ENCODE results near the gene UGT1A5.

UGT1A5 gene

GRCh38 chr2:233779722-233780121, 67.0 kb downstream of the UGT1A5 start:
- no peak for DNase-seq (ENCODE audit: low read depth in 3 of 3)

DNA sequence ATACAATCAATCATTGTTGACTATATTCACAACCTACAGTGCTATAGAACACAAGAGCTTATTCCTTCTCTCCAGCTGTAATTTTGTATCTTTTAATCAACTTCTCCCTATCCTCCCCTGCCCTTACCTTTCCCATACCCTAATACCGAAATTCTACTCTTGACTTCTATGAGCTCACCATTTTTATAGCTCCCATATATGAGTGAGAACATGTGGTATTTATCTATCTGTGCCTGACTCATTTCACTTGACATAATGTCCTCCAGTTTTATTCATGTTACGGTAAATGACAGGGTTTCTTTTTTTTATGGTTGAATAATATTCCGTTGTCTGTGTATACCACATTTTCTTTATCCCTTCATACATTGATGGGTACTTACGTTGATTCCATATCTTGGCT, 68.1 kb downstream of the UGT1A5 start:
- DNase-seq (ENCODE audit: low read depth in 3 of 3): no peak

DNA sequence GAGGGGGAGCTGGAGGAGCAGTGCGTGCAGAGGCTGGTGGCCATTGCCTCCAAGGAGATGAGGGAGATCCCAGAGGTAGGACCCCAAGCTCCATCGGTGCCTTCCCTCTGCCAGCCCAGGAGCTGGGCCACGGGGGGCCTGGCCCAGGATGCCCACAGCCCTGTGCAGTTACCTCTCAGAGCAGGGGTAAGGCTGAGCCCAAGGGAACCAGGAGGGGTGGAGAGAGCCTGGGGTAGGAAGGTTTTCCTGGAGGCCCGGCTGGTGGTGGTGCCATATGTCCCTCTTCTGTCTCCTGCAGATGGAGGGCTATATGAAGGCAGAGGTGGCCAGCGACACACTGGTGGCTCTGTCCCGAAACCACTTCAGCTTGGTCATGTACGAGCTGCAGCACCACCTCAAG, 76.8 kb downstream of the UGT1A5 start:
- DNase-seq (ENCODE audit: low read depth in 3 of 3): no peak

- DNase-seq (ENCODE audit: low read depth in 3 of 3): no peak
Measured at GRCh38 chr2:233791151-233791882, 78.6 kb downstream of the UGT1A5 start.

GRCh38 chr2:233791883-233792329, 79.2 kb downstream of the UGT1A5 start:
- DNase-seq (ENCODE audit: low read depth in 3 of 3): no peak

DNA sequence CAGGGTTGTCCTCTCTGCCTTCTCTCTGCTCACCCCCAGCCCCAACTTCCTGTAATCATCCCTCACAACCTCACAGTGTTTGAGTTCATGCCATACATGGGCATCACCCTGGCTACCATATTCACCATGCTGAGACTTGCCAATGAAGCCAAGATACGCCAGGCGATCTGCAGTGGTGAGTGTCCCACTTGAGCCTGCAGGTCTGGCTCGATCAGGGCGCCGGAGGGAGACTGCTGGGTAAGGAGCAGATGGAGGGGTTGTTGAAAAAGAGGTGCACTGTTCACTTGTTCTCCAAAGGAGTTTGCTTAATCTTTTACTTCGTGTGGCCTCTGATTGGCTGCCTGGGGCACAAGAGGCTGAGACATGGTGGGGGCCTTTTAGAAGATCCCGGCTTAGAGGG, 80.0 kb downstream of the UGT1A5 start:
- DNase-seq (ENCODE audit: low read depth in 3 of 3): no peak

- DNase-seq (ENCODE audit: low read depth in 3 of 3): no peak
Measured at GRCh38 chr2:233793465-233794127, 80.9 kb downstream of the UGT1A5 start.

GRCh38 chr2:233794128-233794658, 81.5 kb downstream of the UGT1A5 start:
- no peak for DNase-seq (ENCODE audit: low read depth in 3 of 3)

DNA sequence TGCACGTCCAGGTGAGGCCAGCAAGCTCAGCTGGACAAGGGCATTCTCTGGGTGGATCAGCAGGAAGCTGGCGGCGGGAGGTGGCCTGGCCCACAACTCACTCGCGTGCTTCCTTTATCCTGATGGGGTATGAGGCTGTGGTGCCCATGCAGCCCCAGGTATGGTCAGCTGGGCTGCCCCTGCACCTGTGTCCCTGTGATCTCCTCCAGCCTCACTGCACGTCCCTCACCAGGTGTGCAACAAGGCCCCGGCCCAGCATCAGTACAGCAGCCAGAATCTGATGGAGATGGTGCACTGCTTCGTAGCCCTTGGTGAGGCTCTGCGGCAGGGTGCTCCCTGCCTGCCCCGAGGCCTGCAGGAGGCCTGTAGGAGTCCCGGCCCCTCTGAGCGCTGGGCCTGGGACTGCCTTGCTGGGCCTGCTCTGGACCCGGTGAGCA, 83.0 kb downstream of the UGT1A5 start:
- DNase-seq (ENCODE audit: low read depth in 3 of 3): no peak

GRCh38 chr2:233796254-233796653, 83.5 kb downstream of the UGT1A5 start:
- no peak for DNase-seq (ENCODE audit: low read depth in 3 of 3)

DNA sequence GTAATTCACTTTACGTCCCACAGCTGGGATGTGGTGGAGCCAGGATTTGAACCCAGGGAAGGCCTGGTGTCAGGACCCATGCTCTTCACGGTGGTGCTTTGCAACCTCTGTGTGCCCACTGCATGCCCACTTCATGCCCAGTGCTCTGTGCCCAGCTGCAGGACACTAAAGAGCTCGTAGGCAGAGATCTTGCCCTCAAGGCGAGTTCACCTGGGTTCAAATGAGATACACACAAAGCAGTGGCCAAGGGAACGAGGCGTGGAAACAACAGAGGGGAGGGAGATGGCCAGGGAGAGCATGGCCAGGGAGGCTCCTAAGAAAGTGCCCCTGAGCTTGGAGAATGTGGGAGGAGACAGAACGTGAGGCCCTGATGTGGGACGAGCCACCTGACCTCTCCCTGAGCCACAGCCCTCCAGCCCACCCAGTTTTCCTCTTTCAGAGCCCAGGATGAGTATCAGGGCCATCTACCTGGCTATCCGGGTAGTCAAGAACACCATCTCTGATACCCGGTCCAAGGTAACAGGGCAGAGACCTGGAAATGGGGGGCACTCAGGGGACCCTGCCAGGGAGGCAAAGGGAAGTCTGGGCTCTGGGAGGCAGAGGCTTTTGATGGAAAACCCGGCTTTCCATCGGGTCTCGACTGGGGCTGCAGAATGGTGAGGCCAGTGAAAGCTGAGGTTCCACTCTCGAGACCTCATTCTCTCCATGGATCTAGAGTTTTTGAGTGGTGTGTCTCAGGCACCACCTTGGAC, 85.8 kb downstream of the UGT1A5 start:
- no peak for DNase-seq (ENCODE audit: low read depth in 3 of 3)

DNA sequence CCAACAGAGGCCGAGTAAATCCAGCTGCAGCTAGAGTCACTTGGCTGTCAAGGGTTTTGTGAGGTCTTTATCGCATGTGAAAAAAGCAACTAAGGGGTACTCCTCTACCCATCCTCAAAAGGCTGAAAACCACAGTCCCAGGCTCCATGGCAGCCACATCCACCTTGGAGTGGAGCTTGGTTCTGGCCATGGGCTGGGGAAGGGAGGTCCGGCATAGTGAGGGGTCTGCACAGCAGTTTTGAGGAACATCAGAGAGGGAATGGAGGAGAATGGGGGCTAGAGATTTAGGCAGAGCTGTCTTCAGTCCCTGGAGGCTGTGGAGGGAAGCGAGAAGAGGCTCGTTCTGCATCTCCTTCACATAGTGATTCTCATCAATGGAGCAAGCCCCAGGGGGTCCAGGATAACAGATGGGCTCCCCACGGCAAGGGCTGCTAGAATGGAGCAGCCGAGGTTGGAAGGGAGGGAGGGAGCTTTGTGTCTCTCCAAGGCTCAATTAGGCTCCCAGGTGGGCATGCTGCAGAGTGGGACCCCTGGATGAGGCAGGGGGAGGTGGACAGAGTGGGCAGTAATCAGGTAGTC, 86.5 kb downstream of the UGT1A5 start:
- no peak for DNase-seq (ENCODE audit: low read depth in 3 of 3)

DNA sequence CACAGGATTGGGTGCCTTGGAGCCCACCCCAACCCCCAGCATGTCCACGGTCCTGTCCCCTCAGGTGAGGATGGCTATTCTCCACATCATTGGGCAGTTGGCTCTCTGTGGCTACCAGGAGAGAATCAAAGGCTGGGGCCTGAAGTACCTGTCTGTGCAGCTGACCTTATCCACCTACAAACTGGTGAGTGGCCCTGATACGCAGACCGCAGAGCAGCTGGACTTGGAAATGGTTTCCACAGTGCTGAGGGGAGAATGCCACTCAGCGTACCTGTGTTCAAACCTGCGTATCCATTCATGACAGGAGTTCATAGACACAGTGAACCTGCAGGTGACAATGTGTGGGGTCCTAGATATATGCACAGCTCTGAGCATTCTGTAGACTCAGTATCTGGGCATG, 87.0 kb downstream of the UGT1A5 start:
- DNase-seq (ENCODE audit: low read depth in 3 of 3): no peak

- no peak for DNase-seq (ENCODE audit: low read depth in 3 of 3)
Measured at GRCh38 chr2:233800208-233800607, 87.5 kb downstream of the UGT1A5 start.

- no peak for DNase-seq (ENCODE audit: low read depth in 3 of 3)
Measured at GRCh38 chr2:233801357-233802131, 88.8 kb downstream of the UGT1A5 start.

GRCh38 chr2:233802132-233802815, 89.6 kb downstream of the UGT1A5 start:
- no peak for DNase-seq (ENCODE audit: low read depth in 3 of 3)

DNA sequence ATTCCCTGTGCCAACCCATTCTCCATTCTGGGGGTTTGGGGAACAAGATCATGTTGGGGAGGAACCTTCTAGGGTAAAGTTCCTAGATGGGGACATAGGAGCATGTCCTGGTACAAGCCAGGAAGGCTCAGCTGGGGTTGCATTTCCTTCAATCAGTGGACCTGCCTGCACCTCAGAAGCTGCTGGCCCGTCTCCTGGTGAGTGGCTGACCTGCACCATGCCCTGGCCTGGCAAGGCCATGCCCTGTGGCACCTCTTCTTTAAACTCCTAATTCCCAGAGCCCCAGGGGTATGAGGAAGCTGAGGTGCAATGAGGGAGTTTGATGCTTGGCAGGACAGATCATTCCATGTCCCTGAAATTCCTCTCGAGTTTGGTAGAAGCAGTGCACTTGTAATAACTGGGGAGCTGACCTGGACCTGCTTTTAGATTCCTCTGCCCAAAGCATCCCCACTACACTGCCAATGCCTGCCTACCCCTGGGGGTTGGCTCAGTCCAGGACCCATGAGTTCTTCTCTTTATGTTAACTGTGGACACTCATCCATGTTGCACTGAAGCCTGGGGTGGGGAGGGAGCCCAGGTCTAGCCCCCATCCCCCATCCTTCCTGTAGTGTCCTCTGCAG, 90.7 kb downstream of the UGT1A5 start:
- no peak for DNase-seq (ENCODE audit: low read depth in 3 of 3)

GRCh38 chr2:233803994-233804393, 91.3 kb downstream of the UGT1A5 start:
- DNase-seq (ENCODE audit: low read depth in 3 of 3): no peak

- no peak for DNase-seq (ENCODE audit: low read depth in 3 of 3)
Measured at GRCh38 chr2:233807215-233807865, 94.6 kb downstream of the UGT1A5 start.

Measured in stimulated activated CD4-positive, alpha-beta T cell treated with anti-CD3 and anti-CD28 coated beads, TNF-alpha, amount 100 ng/mL, for 48 hours (primary cell).